ENCODE data around the gene RAB6A.

GRCh38 chr11:73784734-73785133, 23.9 kb upstream of the RAB6A start:
- TF ChIP-seq CTCF (IDR thresholded peaks at IDR 0.05) (no peak), POLR2A (IDR thresholded peaks at IDR 0.05) (no peak)
